ENCODE data around the gene DPF1.

The DPF1 gene

DNA sequence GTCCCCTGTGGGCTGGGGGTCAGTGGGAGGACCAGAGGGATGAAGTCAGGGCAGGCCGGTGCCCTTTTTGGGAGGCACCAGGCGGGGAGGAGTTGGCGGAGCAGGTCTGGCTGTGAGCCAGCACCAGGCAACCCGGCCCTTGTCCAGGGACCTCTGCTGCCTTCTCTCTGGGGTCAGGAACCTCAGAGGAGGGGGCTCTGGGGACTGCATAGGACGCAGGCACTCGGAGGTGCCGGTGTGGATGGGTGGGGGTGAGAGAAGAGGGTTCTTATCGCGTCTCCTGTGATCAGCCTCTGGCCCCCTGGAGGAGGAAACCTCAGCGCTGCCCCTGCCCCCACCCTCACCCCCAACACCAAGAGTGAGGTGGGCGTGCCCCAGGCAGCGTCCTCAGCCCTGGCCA lies 16.5 kb downstream of the DPF1 start:
- TF ChIP-seq SPI1 (IDR thresholded peaks at IDR 0.05; ENCODE audit: borderline replicate concordance, low read depth) (no peak), GABPA (IDR thresholded peaks at IDR 0.05; ENCODE audit: low read depth) (no peak), POLR2AphosphoS5 (IDR thresholded peaks at IDR 0.05; ENCODE audit: low read depth) (no peak)
- TF ChIP-seq, protein P1, sequence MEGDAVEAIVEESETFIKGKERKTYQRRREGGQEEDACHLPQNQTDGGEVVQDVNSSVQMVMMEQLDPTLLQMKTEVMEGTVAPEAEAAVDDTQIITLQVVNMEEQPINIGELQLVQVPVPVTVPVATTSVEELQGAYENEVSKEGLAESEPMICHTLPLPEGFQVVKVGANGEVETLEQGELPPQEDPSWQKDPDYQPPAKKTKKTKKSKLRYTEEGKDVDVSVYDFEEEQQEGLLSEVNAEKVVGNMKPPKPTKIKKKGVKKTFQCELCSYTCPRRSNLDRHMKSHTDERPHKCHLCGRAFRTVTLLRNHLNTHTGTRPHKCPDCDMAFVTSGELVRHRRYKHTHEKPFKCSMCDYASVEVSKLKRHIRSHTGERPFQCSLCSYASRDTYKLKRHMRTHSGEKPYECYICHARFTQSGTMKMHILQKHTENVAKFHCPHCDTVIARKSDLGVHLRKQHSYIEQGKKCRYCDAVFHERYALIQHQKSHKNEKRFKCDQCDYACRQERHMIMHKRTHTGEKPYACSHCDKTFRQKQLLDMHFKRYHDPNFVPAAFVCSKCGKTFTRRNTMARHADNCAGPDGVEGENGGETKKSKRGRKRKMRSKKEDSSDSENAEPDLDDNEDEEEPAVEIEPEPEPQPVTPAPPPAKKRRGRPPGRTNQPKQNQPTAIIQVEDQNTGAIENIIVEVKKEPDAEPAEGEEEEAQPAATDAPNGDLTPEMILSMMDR (IDR thresholded peaks at IDR 0.05; ENCODE audit: insufficient read depth, low read length): no peak
- TF ChIP-seq, protein P2, sequence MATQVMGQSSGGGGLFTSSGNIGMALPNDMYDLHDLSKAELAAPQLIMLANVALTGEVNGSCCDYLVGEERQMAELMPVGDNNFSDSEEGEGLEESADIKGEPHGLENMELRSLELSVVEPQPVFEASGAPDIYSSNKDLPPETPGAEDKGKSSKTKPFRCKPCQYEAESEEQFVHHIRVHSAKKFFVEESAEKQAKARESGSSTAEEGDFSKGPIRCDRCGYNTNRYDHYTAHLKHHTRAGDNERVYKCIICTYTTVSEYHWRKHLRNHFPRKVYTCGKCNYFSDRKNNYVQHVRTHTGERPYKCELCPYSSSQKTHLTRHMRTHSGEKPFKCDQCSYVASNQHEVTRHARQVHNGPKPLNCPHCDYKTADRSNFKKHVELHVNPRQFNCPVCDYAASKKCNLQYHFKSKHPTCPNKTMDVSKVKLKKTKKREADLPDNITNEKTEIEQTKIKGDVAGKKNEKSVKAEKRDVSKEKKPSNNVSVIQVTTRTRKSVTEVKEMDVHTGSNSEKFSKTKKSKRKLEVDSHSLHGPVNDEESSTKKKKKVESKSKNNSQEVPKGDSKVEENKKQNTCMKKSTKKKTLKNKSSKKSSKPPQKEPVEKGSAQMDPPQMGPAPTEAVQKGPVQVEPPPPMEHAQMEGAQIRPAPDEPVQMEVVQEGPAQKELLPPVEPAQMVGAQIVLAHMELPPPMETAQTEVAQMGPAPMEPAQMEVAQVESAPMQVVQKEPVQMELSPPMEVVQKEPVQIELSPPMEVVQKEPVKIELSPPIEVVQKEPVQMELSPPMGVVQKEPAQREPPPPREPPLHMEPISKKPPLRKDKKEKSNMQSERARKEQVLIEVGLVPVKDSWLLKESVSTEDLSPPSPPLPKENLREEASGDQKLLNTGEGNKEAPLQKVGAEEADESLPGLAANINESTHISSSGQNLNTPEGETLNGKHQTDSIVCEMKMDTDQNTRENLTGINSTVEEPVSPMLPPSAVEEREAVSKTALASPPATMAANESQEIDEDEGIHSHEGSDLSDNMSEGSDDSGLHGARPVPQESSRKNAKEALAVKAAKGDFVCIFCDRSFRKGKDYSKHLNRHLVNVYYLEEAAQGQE (IDR thresholded peaks at IDR 0.05; ENCODE audit: insufficient replicate concordance, low read depth): no peak
- no peak overlapping the region for H3K4me3 ChIP-seq (replicated peaks; ENCODE audit: insufficient read depth, low read length)
- DNase-seq (ENCODE audit: low read depth in 1 of 2, low spot score in 1 of 2): no peak
- H3K27me3 ChIP-seq (ENCODE audit: insufficient read depth, poor library complexity, severe bottlenecking): peaks cover 24% of the 10 kb centered on the region
- no peak overlapping the region for H3K27ac ChIP-seq (replicated peaks)

DNA sequence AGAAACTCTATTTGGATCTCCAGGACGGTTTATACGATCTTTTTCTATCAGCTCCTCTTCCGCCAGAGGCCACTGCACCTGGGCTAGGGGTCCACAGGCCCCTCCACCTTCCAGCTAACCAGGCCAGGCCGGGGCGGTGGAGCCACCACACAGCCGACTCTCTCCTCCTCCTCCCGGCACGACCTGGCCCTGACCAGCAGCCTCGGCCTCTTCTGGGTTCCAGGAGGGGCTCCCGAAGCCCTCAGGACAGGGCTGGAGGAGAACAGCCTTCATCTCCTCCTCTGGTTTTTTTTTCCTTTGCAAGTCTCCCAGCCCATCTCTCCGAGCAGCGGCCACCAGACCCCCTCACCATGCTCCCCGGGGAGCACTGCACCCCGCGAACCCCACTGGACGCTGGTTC lies 17.1 kb downstream of the DPF1 start:
- TF ChIP-seq, protein P1 (IDR thresholded peaks at IDR 0.05; ENCODE audit: insufficient read depth, low read length): no peak
- TF ChIP-seq GABPA (IDR thresholded peaks at IDR 0.05; ENCODE audit: low read depth) (no peak), POLR2AphosphoS5 (IDR thresholded peaks at IDR 0.05; ENCODE audit: low read depth) (no peak), SPI1 (IDR thresholded peaks at IDR 0.05; ENCODE audit: borderline replicate concordance, low read depth) (no peak)
- TF ChIP-seq, protein P2 (IDR thresholded peaks at IDR 0.05; ENCODE audit: insufficient replicate concordance, low read depth): no peak
- H3K4me3 ChIP-seq (replicated peaks; ENCODE audit: insufficient read depth, low read length): no peak overlapping the region
- no peak for DNase-seq (ENCODE audit: low read depth in 1 of 2, low spot score in 1 of 2)
- no peak overlapping the region for H3K27ac ChIP-seq (replicated peaks)
- peaks cover 24% of the 10 kb centered on the region for H3K27me3 ChIP-seq (ENCODE audit: insufficient read depth, poor library complexity, severe bottlenecking)

DNA sequence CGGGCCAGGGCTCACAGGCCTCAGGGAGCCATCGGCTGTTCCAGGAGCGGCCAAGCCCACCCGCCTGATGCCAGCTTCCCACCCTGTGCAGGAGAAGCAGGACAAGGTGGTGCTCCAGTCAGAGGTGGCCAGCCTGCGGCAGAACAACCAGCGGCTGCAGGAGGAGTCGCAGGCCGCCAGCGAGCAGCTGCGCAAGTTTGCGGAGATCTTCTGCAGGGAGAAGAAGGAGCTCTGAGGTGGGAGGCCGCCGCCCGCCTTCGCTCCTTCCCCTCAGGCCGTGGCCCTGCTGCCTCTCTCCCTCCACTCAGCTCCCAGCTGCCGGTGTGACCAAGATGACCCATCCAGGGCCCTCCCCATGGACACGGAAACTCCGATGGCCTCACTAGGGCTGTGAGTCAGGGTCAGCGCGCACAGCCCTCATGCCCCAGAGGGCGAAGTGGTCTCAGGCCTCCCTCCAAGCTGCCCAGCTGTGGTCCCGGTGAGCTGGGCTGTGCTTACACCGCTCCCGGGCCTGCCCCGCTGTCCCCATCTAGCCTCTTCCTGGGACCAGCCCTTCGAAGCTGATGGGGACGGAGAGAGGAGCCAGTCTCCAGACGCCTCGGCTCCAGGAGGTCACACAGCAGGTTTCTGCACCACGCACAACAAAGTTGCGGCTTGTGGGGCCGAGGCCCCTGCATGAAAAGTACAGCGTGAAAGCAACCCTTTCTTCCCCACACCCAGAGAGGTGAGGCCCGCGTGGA lies 17.8 kb downstream of the DPF1 start:
- no peak overlapping the region for H3K27ac ChIP-seq (replicated peaks)
- no peak for DNase-seq (ENCODE audit: low read depth in 1 of 2, low spot score in 1 of 2)
- H3K4me3 ChIP-seq (replicated peaks; ENCODE audit: insufficient read depth, low read length): no peak overlapping the region
- H3K27me3 ChIP-seq (ENCODE audit: insufficient read depth, poor library complexity, severe bottlenecking): peaks cover 19% of the 10 kb centered on the region
- TF ChIP-seq, protein P2 (IDR thresholded peaks at IDR 0.05; ENCODE audit: insufficient replicate concordance, low read depth): no peak
- TF ChIP-seq, protein P1 (IDR thresholded peaks at IDR 0.05; ENCODE audit: insufficient read depth, low read length): no peak

All from HL-60 (cell line).